Vagina (tissue), 2 donors: ENCODE measurements around the gene UPK3BL1. TPM values are rescaled to one million over a fixed set of nuclear protein-coding genes. Genes with fewer than 3 reads are reported as not detected.
"Not testable (repeated sequence)": the region's sequence is repeated elsewhere in the genome, so short reads cannot be mapped to it uniquely, and the experiment has no call there.

ENCODE experiments used
- DNase-seq, 2 donors: peaks; one replicate each; pipeline ENCODE4 v3.0.0-alpha.2; 2017; ENCODE audit errors: extremely low spot score in 2 of 2
- H3K27ac ChIP-seq: fragments of 200-600 bp; sonication (generic); one replicate; pipeline ENCODE4 v1.5.1; 2019
- H3K27me3 ChIP-seq: fragments of 200-600 bp; sonication (generic); one replicate; pipeline ENCODE4 v1.5.1; 2019
- H3K36me3 ChIP-seq, 2 donors: fragments of 200-600 bp; sonication (generic); one replicate each; pipeline ENCODE4 v1.5.1; 2017 to 2019
- H3K4me1 ChIP-seq: fragments of 200-600 bp; sonication (generic); one replicate; pipeline ENCODE4 v1.5.1; 2019
- H3K4me3 ChIP-seq, 2 donors: fragments of 200-600 bp; sonication (generic); 1 replicate in 1 of 2; 2 replicates in 1 of 2; pipeline ENCODE4 v1.5.1; 2016 to 2019
- H3K9me3 ChIP-seq: fragments of 200-600 bp; sonication (generic); one replicate; pipeline ENCODE4 v1.5.1; 2019
- POLR2AphosphoS5 ChIP-seq, 2 donors: sonication (generic); formaldehyde crosslinking; IDR thresholded peaks; one replicate each; pipeline ENCODE4 v1.9.0; 2017; ENCODE audit warnings: antibody characterized with exemption in 2 of 2, mild to moderate bottlenecking in 2 of 2, low read depth in 1 of 2; ENCODE audit not compliant: insufficient read depth in 1 of 2
- intact Hi-C: fragments of 100-400 bp; cut with DNase I; formaldehyde crosslinking; loops from one replicate; pipeline ENCODE4 v1.15.1; 2023
- total RNA-seq: library from RNA; depleted of rRNA; stranded (reverse); fragments of >200 nt; gene quantifications from one replicate; pipeline ENCODE4 v1.2.3, GENCODE V29; 2016

The UPK3BL1 gene
- total RNA-seq, 1 donor from 2014 or later: 83.7 TPM

DNA sequence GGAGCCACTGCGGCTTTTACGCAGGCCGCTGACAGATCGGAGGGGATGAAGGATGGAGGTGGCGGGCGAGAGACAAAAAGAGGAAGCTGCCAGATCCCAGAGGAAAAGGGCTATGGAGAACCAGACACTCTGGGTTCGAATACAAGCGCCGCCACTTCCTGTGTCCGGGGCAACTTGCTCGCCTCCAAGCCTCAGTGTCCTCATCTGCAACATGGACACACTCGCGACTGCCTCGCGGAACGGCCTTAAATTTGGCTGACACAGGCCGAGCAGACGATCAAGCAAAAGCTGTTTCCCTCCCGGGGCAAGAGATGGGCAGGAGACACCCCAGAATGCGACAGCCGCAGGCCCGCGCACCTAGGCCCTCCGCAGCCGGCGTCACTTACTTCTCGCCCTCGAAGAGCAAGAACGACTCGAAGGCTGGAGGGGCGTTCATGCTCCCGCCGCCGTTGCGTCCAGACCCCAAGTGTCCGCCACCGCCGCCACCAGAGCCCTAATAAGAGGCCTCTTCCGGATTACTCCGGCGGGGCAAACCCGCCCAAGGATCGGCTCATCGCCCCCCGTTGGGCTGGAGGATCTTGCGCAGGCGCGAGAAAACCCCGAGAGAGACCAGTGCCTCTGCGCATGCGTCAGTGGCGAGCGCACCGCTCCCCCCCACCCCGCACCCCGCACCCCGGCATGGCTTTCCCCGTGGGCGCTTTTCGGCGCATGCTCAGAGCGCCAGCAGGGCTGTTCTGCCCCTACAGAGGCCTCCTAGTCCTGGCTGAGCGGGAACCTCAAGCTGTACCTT lies 28.8 kb upstream of the UPK3BL1 start, which contains the start of gene POLR2J2:
Gene POLR2J2 (minus strand): TSS at position 498 of the 790 bp plus-strand sequence. CDS start 62 bp downstream, at position 436.
- peak in 1 of 2 donors; percentile 79 for DNase-seq
- H3K36me3 ChIP-seq, intact Hi-C loops, H3K4me1 ChIP-seq, H3K27ac ChIP-seq, H3K9me3 ChIP-seq, H3K27me3 ChIP-seq: not testable (repeated sequence)
- TF ChIP-seq POLR2AphosphoS5 (IDR thresholded peaks at IDR 0.05; ENCODE audit: insufficient read depth in 1 of 2, low read depth in 1 of 2): peak in 1 of 2 donors; percentile 46
- H3K4me3 ChIP-seq: peak within 1 kb of the TSS; percentile 39 to 46

DNA sequence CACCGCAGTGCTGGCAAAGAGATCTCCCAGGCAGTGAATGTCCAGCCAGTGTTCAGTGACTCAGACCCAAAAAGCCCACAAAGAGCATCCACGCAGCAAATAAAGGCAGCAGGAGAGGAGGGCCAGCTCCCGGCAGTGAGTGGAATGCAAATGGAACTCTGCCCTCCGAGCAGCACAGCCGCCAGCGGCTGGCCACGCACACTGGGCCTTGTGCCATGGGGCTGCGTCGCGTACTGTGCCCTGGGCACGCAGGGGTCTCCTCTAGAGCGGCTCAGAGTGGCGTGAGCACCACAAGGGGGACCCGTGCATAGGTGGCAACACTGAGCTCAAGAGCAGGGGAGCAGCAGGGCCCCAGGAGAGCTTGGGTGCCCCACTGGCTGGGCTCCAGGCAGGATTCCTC lies 24.9 kb upstream of the UPK3BL1 start:
- not testable (repeated sequence) for H3K9me3 ChIP-seq, DNase-seq, H3K4me1 ChIP-seq

DNA sequence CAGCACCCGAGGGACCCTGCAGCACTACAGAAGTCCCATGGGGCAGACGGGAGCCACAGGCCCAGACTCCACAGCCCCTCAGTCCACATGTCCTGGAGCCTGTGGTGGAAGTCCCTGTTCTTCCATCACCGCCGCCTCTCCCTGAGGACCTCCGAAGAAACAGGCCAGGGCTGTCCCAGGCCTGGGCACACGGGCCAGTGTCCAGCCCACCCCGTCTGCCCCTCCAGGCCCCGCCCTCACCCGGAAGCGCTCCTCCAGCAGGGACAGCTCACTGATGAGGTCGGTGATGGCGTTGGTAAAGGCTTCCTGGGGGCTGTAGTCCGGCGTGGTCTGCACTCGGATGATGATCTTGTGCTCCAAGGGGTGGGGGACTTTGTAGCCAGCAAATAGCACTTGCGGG lies 24.3 kb upstream of the UPK3BL1 start:
- DNase-seq, H3K4me1 ChIP-seq, H3K27ac ChIP-seq, H3K4me3 ChIP-seq, H3K36me3 ChIP-seq, H3K27me3 ChIP-seq, intact Hi-C loops, H3K9me3 ChIP-seq: not testable (repeated sequence)

More for the DNA sequence above, 24.9 kb upstream of the UPK3BL1 start:
- intact Hi-C loops, H3K27me3 ChIP-seq, H3K27ac ChIP-seq, H3K4me3 ChIP-seq, H3K36me3 ChIP-seq: not testable (repeated sequence)

DNA sequence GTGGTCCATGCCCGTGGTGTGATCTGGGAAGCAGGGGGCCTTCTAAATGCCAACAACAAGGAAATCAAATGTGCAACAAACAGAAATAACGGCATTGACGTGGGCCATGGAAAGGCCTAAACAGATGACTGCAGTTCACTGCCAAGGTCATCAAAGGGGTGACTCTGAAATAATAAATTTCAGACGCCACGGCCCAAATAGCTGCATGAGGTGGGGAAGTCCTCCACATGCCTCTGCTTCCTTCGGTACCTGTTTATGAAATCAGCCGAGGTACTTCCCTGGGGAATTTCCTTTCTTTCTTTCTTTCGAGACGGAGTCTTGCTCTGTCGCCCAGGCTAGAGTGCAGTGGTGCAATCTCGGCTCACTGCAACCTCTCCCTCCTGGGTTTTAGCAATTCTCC lies 22.2 kb upstream of the UPK3BL1 start:
- H3K4me1 ChIP-seq, H3K27me3 ChIP-seq, H3K9me3 ChIP-seq, intact Hi-C loops, DNase-seq, H3K36me3 ChIP-seq, H3K4me3 ChIP-seq, H3K27ac ChIP-seq: not testable (repeated sequence)

DNA sequence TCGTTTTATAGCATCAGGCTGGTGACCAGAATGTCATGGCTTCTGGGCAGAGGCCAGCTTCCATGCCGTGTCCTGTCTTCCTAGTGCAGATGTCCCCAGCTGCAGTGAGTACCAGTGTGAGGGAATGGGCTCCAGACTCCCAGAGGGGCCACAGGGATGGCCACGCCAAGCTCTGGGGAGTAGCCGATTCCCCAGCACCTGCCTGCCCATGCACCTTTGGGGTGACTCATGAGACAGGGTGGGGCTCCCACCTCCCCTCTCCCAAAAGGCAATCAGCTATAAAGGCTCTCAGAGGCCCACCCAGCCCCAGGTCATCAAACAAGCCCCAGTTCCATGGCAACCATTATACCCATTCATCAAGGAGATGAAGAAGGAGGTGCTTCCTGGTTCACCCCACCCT lies 7.3 kb upstream of the UPK3BL1 start, which contains the start of gene SPDYE2B:
Gene SPDYE2B (plus strand): TSS at position 396 of the 400 bp plus-strand sequence. CDS start 2,030 bp downstream, outside the sequence.
- DNase-seq, H3K4me3 ChIP-seq, H3K36me3 ChIP-seq, H3K27ac ChIP-seq, H3K9me3 ChIP-seq, intact Hi-C loops, H3K4me1 ChIP-seq, H3K27me3 ChIP-seq: not testable (repeated sequence)

DNA sequence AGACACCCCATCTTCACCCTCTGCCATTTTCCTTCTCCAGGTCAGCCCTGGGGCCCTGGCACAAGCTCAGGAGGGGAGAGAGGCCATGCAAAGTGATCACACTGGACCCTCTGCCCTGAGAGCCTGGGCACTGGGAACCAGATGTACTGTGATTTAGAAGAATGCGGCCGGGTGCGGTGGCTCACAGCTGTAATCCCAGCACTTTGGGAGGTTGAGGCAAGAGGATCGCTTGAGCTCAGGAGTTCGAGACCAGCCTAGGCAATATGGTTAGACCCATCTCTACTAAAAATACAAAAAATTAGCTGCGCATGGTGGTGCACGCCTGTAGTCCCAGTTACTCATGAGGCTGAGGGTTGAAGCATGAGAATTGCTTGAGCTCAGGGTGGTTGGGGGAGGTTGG lies 5.2 kb upstream of the UPK3BL1 start:
- DNase-seq, H3K4me1 ChIP-seq, intact Hi-C loops, H3K27ac ChIP-seq, H3K9me3 ChIP-seq, H3K4me3 ChIP-seq, H3K27me3 ChIP-seq, H3K36me3 ChIP-seq: not testable (repeated sequence)

DNA sequence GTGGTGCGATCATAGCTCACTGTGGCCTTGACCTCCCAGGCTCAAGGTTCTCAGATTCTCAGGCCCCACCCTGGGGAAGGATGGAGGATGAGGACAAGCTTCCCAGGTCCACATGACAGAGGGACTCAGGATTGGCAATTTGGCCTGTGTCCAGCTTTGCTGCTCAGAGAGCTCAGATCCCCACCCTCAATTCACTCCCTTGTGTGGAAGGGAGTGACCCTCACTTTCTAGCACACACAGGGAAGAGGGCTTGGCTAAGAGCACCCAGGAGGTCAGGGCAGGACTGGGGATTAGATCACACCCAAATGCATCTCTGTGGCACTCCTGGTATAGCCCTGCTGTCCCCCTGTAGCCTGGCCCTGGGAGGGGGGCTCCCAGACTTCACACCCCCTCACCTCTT lies 813 bp upstream of the UPK3BL1 start:
- DNase-seq, H3K27ac ChIP-seq, intact Hi-C loops, H3K9me3 ChIP-seq, H3K36me3 ChIP-seq, H3K4me1 ChIP-seq, H3K27me3 ChIP-seq, H3K4me3 ChIP-seq: not testable (repeated sequence)

DNA sequence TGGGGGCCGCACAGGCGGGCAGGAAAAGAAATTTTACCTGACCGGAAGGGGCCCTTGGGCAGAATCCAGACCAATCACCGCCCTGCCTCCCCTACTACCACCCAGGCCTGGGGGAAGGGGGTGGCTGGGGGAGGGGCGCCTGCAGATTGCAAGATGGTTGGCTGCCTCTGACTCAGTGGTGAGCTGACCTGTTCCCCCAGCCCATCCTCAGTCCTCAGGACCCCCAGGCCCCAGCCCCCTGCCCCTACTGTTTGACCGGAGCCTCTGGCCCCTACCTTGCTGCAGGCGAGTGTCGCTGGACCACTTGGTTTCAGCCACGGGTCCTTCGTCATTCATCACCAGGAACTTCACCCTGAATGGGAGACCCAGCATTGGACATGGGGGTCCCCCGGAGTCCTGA lies 3.7 kb downstream of the UPK3BL1 start:
- H3K36me3 ChIP-seq, H3K27me3 ChIP-seq, H3K4me3 ChIP-seq, intact Hi-C loops, H3K9me3 ChIP-seq, H3K4me1 ChIP-seq, H3K27ac ChIP-seq: not testable (repeated sequence)
- DNase-seq: peak in 1 of 2 donors; percentile 4

DNA sequence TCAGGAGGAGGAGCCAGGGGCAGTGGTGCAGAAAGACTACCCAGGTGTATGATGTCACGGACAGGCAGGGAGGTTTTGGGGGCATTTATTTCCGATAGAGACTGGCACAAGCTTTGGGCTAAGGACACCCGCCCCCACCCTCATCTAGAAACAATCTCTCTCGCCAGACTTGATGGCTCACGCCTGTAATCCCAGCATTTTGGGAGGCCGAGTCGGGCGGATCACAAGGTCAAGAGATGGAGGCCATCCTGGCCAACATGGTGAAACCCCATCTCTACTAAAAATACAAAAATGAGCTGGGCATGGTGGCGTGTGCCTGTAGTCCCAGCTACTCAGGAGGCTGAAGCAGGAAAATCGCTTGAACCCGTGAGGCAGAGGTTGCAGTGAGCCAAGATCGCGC lies 5.6 kb downstream of the UPK3BL1 start:
- H3K4me1 ChIP-seq, intact Hi-C loops, H3K36me3 ChIP-seq, H3K27me3 ChIP-seq, H3K4me3 ChIP-seq, DNase-seq, H3K9me3 ChIP-seq, H3K27ac ChIP-seq: not testable (repeated sequence)

DNA sequence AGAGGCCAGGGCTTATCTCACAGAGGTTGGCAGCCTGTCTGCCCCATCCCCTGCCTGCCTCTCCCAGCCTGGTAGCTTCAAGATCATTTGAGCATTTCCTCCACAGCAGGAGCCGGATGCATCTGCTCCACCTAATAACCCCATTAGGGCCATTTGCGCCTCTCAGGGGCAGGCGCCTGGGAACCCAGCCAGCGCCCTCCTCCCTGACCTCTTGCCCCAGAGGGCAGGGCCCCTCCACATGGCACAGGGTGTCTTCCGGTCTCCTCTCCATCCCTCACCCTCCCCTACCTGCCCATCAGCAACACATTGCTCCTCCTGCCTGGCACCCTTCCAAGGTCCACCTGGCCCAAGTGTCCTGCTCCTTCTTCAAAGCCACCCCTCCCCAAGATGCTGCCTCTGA lies 7.2 kb downstream of the UPK3BL1 start:
- H3K4me3 ChIP-seq, DNase-seq, H3K27me3 ChIP-seq, H3K4me1 ChIP-seq, H3K9me3 ChIP-seq, H3K36me3 ChIP-seq, intact Hi-C loops, H3K27ac ChIP-seq: not testable (repeated sequence)

DNA sequence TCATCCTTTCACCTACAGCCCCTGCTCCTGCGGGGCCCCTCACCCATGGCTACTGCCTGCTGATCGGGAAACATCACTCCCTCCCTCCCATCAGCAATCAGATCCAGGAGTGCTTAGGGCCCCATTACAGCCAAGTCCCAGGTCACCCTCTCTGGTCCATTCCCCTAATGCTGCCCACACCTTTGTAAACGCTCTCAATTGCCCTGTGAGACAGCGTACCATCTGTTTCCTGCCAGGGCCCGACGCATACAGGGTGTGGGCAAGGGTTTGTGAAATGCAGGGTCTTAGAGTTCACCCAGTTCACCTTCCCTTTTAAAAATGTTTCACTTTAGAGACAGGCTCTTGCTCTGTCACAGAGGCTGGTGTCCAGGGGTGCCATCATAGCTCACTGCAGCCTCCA lies 8.3 kb downstream of the UPK3BL1 start:
- H3K9me3 ChIP-seq, H3K36me3 ChIP-seq, H3K4me3 ChIP-seq, DNase-seq, intact Hi-C loops, H3K27me3 ChIP-seq, H3K4me1 ChIP-seq, H3K27ac ChIP-seq: not testable (repeated sequence)

DNA sequence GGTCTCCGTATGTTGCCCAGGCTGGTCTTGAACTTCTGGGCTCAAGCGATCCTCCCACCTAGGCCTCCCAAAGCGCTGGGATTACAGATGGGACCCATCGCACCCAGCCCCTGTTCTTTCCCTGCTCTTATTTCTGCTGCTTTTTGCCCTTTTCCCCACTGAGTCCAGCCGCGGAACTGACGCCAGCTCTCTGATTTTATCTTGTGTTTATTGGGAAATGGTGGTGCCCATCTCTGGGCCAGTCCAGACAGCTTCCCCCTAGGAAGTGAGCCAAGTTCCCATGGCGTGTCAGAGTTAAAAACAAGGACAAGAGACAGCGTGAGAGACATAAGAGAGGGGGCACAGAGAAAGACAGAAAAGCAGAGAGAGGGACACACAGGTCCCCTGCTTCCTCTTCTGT lies 12.0 kb downstream of the UPK3BL1 start:
- H3K4me3 ChIP-seq, intact Hi-C loops, H3K4me1 ChIP-seq, H3K36me3 ChIP-seq, H3K27me3 ChIP-seq, H3K27ac ChIP-seq, H3K9me3 ChIP-seq, DNase-seq: not testable (repeated sequence)

DNA sequence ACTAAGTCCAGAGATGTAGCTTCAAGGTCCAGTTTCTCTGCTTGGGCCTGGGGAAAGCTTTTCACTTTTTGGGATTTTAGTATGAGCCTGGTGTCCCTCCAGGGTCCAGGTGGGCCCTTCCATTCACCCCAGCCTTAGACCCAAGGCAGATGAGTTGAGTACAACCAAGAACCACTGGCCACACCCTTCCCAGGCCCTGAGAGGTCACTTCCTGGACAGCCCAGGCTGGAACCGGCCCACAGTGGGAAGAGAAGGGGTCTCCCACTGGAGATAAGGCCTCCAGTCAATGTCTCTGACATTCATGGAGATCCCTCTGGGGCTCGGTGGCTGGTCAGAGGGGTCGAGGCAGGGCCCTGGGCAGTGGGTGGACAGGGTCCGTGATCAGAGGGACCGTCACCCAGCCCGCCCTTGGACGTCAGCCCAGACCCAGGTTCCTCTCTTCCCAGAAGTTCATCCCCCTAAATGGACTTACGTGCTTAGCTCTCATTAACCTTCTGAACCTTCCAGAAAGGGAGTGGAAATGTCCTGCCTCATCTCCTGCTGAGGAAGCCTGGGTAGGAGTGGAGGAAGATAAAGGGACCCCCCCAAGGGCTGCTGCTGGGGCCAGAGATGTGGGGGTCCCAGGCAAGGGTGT lies 15.2 kb downstream of the UPK3BL1 start:
- intact Hi-C loops, H3K27me3 ChIP-seq, H3K27ac ChIP-seq, DNase-seq, H3K4me1 ChIP-seq, H3K4me3 ChIP-seq, H3K9me3 ChIP-seq, H3K36me3 ChIP-seq: not testable (repeated sequence)
